GM18861 (cell line): ENCODE data around the gene MEIS1.

Experiments used
- ATAC-seq: cut with Tn5 transposase; IDR thresholded peaks from one replicate; pipeline ENCODE4 v1.9.1; 2021; ENCODE audit not compliant: unreplicated experiment

MEIS1 gene

GRCh38 chr2:66431274-66431642 lies 3.7 kb upstream of the MEIS1 start:
- no peak for ATAC-seq

GRCh38 chr2:66431846-66432587 lies 2.9 kb upstream of the MEIS1 start:
- ATAC-seq = no peak

GRCh38 chr2:66432801-66433694 lies 1.9 kb upstream of the MEIS1 start:
- ATAC-seq = no peak

- ATAC-seq = no peak
Observed at GRCh38 chr2:66433695-66433944, 1.3 kb upstream of the MEIS1 start.

- no peak for ATAC-seq
Observed at GRCh38 chr2:66433945-66434678, 813 bp upstream of the MEIS1 start.

DNA sequence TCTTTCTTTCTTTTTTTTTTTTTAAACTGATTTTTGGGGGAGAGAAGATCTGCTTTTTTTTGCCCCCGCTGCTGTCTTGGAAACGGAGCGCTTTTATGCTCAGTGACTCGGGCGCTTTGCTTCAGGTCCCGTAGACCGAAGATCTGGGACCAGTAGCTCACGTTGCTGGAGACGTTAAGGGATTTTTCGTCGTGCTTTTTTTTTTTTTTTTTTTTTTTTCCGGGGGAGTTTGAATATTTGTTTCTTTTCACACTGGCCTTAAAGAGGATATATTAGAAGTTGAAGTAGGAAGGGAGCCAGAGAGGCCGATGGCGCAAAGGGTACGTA lies 587 bp downstream of the MEIS1 start:
- no peak for ATAC-seq

DNA sequence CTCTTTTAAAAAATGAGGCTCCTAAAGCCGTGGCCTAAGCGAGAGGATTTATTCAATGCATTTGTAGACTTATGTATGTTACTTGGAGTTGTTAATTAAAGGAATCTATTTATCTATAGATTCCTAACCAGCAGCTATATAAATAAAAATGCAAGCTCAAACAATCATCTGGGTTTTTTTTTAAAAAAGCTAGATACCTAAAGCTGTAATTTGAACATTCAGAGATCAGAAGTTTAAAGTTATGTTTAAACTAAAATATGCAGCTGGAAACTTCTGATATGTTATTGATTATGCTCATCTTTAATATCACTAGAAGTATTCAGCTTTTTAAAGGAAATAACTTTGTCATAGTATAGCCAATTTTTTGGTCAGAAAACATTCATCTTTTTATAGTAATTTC lies 1.0 kb downstream of the MEIS1 start:
- ATAC-seq = no peak

GRCh38 chr2:66436581-66437001 lies 1.7 kb downstream of the MEIS1 start:
- ATAC-seq = no peak

DNA sequence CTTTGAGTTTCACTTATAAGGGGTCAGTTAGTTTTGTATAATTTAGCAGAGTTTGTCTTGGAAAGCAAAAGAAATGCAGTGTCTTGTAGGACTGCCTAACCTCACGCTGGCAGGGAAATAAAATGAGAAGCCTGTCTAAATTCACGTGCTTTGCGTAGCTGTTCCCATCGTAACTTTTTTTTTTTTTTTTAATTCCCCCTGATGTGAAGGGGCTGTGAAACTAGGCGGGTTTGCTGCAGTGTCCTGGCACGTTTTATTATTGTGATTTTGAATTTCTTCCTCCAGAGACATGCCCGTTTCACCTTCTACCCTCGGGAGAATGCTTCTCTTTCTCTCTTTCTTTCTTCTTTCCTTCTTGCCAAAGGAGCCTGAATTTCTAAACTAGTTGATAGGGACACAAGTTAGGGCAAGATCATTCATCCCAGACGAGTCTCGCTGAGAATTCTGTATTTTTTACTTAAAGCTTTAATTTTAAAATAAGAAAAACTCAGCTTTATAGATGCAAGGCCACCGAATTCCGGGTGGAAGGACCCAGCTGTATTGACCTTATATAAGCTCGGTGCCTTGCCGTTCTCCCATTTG lies 2.3 kb downstream of the MEIS1 start:
- no peak for ATAC-seq

- ATAC-seq = no peak
Observed at GRCh38 chr2:66437691-66438497, 3.0 kb downstream of the MEIS1 start.

DNA sequence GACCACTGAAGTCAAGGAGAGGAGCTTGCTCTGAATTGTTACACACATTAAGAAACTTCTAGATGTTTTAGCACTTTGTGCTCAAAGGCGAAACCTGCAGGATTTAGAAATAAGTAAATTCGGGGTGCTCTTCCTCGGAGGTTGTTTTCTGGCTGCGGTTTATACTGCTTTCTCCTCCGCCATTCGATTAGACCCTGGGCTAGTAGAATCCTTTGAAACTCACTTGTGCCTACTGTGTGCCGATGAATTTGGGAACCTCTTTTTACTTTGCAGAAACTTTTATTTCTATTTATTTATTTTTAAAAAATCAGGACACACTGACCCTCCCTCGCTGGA lies 3.5 kb downstream of the MEIS1 start:
- no peak for ATAC-seq

DNA sequence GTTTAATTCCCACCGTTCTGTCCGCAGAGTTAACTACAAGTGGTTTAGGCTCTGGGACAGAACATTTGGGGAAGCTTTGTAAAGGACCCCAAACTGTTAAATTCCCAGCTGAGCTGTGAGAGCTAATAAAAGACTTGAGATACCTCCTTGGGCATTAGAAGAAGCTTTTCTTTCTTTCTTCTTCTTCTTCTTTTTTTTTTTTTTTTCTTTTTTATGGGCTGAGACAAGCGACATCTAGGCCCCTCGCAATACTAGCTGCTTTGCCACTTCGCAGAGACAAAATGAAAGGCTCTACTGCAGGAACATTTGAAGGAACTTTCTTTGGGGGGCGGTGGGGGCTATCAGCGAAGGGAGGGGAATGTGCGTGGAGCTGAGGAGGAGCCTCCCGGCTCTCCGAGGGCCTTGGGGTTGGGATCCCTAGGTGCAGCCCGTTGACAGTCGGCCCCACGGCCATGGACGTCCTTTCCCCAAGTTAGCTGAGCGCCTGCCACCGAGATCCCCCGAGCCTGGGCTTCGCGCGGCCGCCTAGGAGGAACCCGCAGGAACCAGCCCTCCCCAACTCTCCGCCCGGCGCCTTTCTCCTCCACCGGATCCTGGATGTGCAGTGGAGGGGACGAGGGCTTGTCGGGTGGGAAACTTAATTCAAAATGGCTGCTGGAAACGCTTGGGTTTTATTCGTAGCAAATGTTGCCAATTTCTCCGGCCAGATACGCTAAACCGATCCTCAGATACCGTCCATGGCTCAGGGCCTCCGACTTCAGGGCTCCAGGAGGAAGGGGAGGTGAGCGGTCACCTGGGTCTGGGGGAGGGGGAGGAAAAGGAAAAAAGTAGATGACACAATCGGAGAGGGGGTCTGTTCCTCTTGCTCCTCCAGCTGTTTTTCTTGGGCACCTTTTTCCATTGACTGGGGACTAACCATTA lies 4.2 kb downstream of the MEIS1 start:
- ATAC-seq = no peak

DNA sequence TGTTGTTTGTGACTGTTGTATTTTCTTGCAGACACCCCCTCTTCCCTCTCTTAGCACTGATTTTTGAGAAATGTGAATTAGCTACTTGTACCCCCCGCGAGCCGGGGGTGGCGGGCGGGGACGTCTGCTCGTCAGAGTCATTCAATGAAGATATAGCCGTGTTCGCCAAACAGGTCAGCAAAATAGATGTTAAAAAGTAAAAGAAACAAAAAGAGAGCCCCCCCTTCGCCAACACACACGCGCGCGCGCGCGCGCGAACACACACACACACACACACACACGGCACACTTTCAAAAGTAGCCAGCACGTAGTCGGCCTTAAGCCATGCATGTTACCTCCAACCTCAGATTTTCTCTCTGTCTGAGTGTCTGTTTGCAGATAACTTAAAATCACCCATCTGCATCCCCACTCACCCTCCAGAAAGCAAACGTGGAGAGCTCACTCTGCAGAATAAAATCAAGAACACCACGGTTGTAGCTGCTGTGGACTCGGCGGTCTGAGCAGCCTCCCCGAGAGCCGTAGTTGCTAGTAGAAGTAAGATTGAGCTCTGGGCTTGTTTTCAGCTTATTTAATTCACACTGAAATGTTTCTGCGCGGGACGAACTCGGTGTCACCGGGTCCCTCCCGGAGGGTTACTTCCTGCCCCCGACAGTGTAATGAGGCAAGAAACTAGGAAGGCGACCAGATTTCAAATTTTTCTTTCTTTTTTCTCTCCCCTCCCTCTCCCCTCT lies 5.1 kb downstream of the MEIS1 start:
- ATAC-seq = no peak

DNA sequence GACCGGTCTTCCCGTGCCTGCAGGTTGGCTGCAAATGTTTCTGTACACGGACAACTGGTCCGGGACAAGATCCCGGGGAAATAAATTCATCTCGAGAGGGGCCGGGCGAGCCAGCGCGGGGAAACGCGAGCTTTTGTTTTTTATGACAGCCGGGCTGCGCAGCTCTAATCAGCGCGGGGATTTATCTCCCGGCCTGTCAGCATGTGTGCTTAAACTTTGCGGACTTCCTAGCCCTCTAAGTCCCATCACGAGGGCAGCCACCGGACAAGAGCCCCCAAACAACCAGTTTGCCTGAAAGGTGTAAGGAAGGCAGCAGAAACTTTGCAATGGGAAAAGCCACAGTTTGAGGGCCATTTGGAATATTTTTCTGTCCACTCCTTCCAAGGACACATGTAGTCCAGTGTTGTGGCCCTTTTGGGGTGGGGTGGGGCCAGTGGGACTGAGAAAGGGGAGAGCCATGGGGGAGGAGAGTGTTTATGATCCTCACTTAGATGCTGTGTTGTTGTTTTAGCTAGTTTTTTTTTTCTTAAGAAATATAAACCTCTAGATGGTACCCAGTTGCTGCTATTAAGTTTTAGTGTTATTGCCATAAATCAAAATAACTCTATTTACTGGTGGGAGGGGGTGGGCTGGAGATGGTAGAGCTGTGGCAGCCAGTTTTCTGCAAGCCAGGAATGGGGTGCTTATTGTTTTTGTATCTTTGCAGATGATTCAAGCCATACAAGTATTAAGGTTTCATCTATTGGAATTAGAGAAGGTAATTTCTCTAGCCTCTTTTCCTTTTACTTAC lies 6.0 kb downstream of the MEIS1 start:
- ATAC-seq = no peak

DNA sequence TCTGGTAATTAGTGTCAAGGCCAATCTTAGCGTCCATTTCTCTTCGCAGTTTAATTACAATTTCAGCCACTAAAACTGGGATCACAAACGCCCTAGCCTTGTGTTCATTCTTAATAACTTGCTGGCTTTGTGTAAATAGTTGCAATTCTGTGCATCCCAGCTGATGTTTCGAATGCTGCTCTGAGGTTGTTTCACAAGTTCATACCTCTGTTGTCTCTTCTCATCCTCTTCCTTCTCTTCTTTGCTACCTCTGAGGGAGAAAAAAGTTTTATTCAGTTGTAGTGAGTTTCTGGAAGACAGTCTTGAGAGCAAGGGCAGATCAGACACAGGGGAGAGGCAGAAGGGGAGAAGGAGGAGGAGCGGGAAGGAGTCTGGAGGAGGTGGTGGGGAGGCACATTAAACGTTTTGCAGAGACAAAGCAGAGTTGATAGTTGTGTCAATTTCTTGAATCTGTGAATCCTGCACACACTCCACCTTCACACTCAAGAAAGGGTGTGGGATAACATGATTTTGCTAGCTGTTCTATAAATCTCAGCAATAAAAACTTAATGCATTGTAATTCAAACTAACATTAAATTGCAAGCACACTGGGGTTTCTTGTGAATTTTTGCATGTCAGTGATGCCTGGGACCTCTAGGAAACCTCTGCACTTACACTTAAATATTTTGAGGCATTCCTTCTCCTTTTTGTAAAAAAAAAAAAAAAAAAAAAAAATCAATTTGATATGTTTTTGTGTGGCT lies 6.8 kb downstream of the MEIS1 start:
- ATAC-seq = no peak

- ATAC-seq = no peak
Observed at GRCh38 chr2:66442516-66443185, 7.7 kb downstream of the MEIS1 start.
